KMS-11 (cell line): ENCODE measurements around the gene GPR137.

Experiments used
- H2AFZ ChIP-seq: fragments of 200-600 bp; sonication (generic); 2 replicates; pipeline ENCODE4 v1.6.1; 2016; ENCODE audit warnings: antibody characterized with exemption, mixed run types, low read depth
- H3K27ac ChIP-seq: fragments of 200-600 bp; sonication (generic); 2 replicates; pipeline ENCODE4 v1.6.1; 2016; ENCODE audit warnings: mild to moderate bottlenecking, mixed run types
- H3K27me3 ChIP-seq: fragments of 200-600 bp; sonication (generic); 2 replicates; pipeline ENCODE4 v1.6.1; 2017; ENCODE audit warnings: mild to moderate bottlenecking, low read depth, mixed run types, moderate library complexity; ENCODE audit not compliant: insufficient read depth
- H3K36me3 ChIP-seq: fragments of 200-600 bp; sonication (generic); 2 replicates; pipeline ENCODE4 v1.6.1; 2017; ENCODE audit warnings: mild to moderate bottlenecking, mixed run types; ENCODE audit not compliant: insufficient read depth
- H3K4me1 ChIP-seq: fragments of 200-600 bp; sonication (generic); 2 replicates; pipeline ENCODE4 v1.6.1; 2016; ENCODE audit warnings: mild to moderate bottlenecking, low read depth, mixed run types; ENCODE audit not compliant: poor library complexity, severe bottlenecking
- H3K4me2 ChIP-seq: fragments of 200-600 bp; sonication (generic); 2 replicates; pipeline ENCODE4 v1.7.0; 2016; ENCODE audit warnings: mild to moderate bottlenecking, mixed run types
- H3K4me3 ChIP-seq: fragments of 200-600 bp; sonication (generic); IDR thresholded peaks from 2 replicates; pipeline ENCODE4 v1.6.1; 2017; ENCODE audit warnings: low read depth, low read length, mixed read lengths; ENCODE audit not compliant: insufficient read depth
- H3K79me2 ChIP-seq: fragments of 200-600 bp; sonication (generic); 2 replicates; pipeline ENCODE4 v1.6.1; 2016; ENCODE audit warnings: low read depth, mixed run types; ENCODE audit not compliant: insufficient read depth
- H3K9ac ChIP-seq: fragments of 200-600 bp; sonication (generic); 2 replicates; pipeline ENCODE4 v1.6.1; 2016; ENCODE audit warnings: mild to moderate bottlenecking, mixed run types
- H4K20me1 ChIP-seq: fragments of 200-600 bp; sonication (generic); 2 replicates; pipeline ENCODE4 v1.6.1; 2016; ENCODE audit warnings: mild to moderate bottlenecking, mixed run types; ENCODE audit not compliant: insufficient read depth
- CTCF ChIP-seq: fragments of 200-600 bp; sonication (generic); conservative IDR thresholded peaks from 2 replicates; pipeline ENCODE4 v1.6.1; 2017; ENCODE audit warnings: low read depth, mild to moderate bottlenecking, antibody characterized with exemption, low read length, moderate library complexity, mixed read lengths

The GPR137 gene

GRCh38 chr11:64251016-64251752 lies 34.5 kb upstream of the GPR137 start, which contains the start of gene PLCB3:
Gene PLCB3 (plus strand): TSS chr11:64251530. CDS start chr11:64251650, 120 bp downstream.
- Histone ChIP-seq H3K79me2 (peaks cover under 1% of the 10 kb centered on the region), H3K9ac (peak within 1 kb of the TSS; percentile 35; the same call in 1 of the 2 replicates), H3K4me1 (peaks cover 6% of the 10 kb centered on the region), H4K20me1 (no peaks in the 10 kb centered on the region), H2AFZ (peak within 1 kb of the TSS; percentile 85), H3K4me2 (peak within 1 kb of the TSS; percentile 72), H3K27ac (no peak within 1 kb of the TSS), H3K27me3 (no peaks in the 10 kb centered on the region), H3K36me3 (no peaks in the 10 kb centered on the region), H3K4me3 (no peak within 1 kb of the TSS)
- peak; percentile 68 for TF ChIP-seq CTCF

- Histone ChIP-seq H2AFZ (peak overlapping the region; percentile 85), H3K27me3 (no peaks in the 10 kb centered on the region), H4K20me1 (no peaks in the 10 kb centered on the region), H3K4me2 (peak overlapping the region; percentile 72), H3K36me3 (no peaks in the 10 kb centered on the region), H3K4me1 (peaks cover 6% of the 10 kb centered on the region), H3K9ac (peak overlapping the region; percentile 35; the same call in 1 of the 2 replicates), H3K4me3 (no peak overlapping the region), H3K79me2 (no peaks in the 10 kb centered on the region), H3K27ac (no peak overlapping the region)
- no peak for TF ChIP-seq CTCF
Observed at GRCh38 chr11:64251753-64252002, 34.0 kb upstream of the GPR137 start.

GRCh38 chr11:64252003-64252872 lies 33.4 kb upstream of the GPR137 start:
- no peaks in the 10 kb centered on the region for H4K20me1 ChIP-seq
- no peak overlapping the region for H3K4me3 ChIP-seq
- peak; percentile 49 for TF ChIP-seq CTCF
- H3K27me3 ChIP-seq = no peaks in the 10 kb centered on the region
- peak overlapping the region; percentile 72 for H3K4me2 ChIP-seq
- no peaks in the 10 kb centered on the region for H3K36me3 ChIP-seq
- H3K79me2 ChIP-seq = no peaks in the 10 kb centered on the region
- peaks cover 6% of the 10 kb centered on the region for H3K4me1 ChIP-seq
- H3K27ac ChIP-seq = no peak overlapping the region
- H2AFZ ChIP-seq = peak overlapping the region; percentile 85; the same call in 1 of the 2 replicates
- peak overlapping the region; percentile 35; the same call in 1 of the 2 replicates for H3K9ac ChIP-seq

- H3K36me3 ChIP-seq = no peaks in the 10 kb centered on the region
- no peaks in the 10 kb centered on the region for H4K20me1 ChIP-seq
- H3K9ac ChIP-seq = no peak overlapping the region
- H3K27ac ChIP-seq = no peak overlapping the region
- no peak overlapping the region for H3K4me2 ChIP-seq
- no peaks in the 10 kb centered on the region for H3K79me2 ChIP-seq
- peaks cover 6% of the 10 kb centered on the region for H3K4me1 ChIP-seq
- H3K27me3 ChIP-seq = no peaks in the 10 kb centered on the region
- H3K4me3 ChIP-seq = no peak overlapping the region
- H2AFZ ChIP-seq = no peak overlapping the region
- TF ChIP-seq CTCF = no peak
Observed at GRCh38 chr11:64253043-64253442, 32.6 kb upstream of the GPR137 start.
